ENCODE measurements around the gene ATP1B3.
"Not testable (repeated sequence)": the region's sequence is repeated elsewhere in the genome, so short reads cannot be mapped to it uniquely, and the experiment has no call there.

The ATP1B3 gene

GRCh38 chr3:141876381-141876890 lies at the start of gene ATP1B3:
Gene ATP1B3 (plus strand): TSS chr3:141876643. CDS start chr3:141876802, 159 bp downstream.
- Mint-ChIP-seq H3K27me3 (no peaks in the 10 kb centered on the region), H3K27ac (peak within 1 kb of the TSS; percentile 93), H3K9me3 (ENCODE audit: low read depth) (no peaks in the 10 kb centered on the region), H3K4me1 (ENCODE audit: low read depth) (peaks cover 42% of the 10 kb centered on the region), H3K36me3 (peaks cover 10% of the 10 kb centered on the region), H3K4me3 (peak within 1 kb of the TSS; percentile 95)

DNA sequence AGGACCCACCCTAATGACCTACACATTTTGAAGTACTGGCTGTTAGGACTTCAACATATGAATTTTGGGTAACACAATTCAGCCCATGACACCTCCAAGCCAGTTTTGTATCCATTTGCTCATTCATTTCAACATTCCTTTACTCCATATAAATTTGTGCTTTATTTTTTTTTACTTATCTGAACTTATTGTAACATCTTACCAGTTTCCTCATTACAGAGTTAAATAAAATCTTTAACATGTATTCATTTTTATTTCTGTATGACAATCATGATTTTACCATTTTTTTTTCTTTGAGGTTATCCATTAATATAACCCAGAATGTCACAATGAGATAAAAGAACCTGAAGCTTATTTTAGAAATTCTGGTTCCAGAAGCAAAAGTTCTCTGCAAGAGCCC lies 48.0 kb upstream of the ATP1B3 start:
- Mint-ChIP-seq H3K4me3 (no peak overlapping the region), H3K4me1 (ENCODE audit: low read depth) (no peaks in the 10 kb centered on the region), H3K9me3 (ENCODE audit: low read depth) (no peaks in the 10 kb centered on the region), H3K27me3 (no peaks in the 10 kb centered on the region), H3K27ac (no peak overlapping the region), H3K36me3 (no peaks in the 10 kb centered on the region)

DNA sequence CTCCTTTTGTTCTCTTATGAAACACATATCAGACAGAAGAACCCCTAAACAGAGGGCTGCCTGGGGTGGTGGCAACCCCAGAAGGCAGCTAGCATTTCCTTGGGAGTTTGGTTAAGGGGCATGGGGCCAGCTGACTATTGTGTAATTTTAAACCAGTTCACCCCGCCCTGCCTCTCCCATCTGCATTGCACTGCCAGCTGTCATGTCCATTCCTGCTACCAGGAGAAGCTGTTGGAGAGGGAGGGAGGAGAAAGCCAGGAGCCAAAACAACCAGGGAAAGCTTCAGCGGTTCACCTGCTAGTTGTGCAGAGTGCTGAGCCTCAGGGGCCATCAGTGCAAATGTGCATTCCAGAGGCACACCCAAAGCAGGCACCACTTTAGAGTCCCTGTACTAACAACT lies 47.6 kb upstream of the ATP1B3 start:
- no peaks in the 10 kb centered on the region for H3K36me3 Mint-ChIP-seq
- H3K27me3 Mint-ChIP-seq = no peaks in the 10 kb centered on the region
- no peak overlapping the region for H3K4me3 Mint-ChIP-seq
- no peaks in the 10 kb centered on the region for H3K9me3 Mint-ChIP-seq (ENCODE audit: low read depth)
- H3K4me1 Mint-ChIP-seq (ENCODE audit: low read depth) = no peaks in the 10 kb centered on the region
- H3K27ac Mint-ChIP-seq = no peak overlapping the region

DNA sequence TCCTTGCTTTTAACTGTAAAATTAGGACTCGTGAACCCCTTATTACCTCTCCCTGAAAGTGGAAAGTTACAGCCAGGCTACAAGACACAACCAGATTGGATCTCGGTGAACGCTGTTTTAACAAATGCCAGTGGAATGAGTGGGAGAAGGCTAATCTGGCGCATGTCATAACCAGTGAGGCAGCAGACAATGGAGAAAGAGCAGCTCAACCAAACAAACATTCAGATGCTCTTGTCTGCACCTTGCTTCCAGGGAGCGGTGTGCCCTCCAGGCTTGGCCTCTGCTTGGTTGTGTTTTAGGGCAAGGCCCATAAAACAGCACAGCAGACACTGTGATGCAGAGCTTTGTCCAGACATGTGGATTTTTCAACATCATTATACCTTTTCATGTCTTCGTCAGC lies 45.9 kb upstream of the ATP1B3 start:
- Mint-ChIP-seq H3K36me3 (no peaks in the 10 kb centered on the region), H3K27me3 (no peaks in the 10 kb centered on the region), H3K4me1 (ENCODE audit: low read depth) (no peaks in the 10 kb centered on the region), H3K4me3 (no peak overlapping the region), H3K27ac (no peak overlapping the region), H3K9me3 (ENCODE audit: low read depth) (no peaks in the 10 kb centered on the region)

GRCh38 chr3:141834292-141834691 lies 42.2 kb upstream of the ATP1B3 start:
- no peak overlapping the region for H3K4me3 Mint-ChIP-seq
- H3K4me1 Mint-ChIP-seq (ENCODE audit: low read depth) = no peaks in the 10 kb centered on the region
- no peaks in the 10 kb centered on the region for H3K9me3 Mint-ChIP-seq (ENCODE audit: low read depth)
- no peaks in the 10 kb centered on the region for H3K36me3 Mint-ChIP-seq
- no peaks in the 10 kb centered on the region for H3K27me3 Mint-ChIP-seq
- no peak overlapping the region for H3K27ac Mint-ChIP-seq

DNA sequence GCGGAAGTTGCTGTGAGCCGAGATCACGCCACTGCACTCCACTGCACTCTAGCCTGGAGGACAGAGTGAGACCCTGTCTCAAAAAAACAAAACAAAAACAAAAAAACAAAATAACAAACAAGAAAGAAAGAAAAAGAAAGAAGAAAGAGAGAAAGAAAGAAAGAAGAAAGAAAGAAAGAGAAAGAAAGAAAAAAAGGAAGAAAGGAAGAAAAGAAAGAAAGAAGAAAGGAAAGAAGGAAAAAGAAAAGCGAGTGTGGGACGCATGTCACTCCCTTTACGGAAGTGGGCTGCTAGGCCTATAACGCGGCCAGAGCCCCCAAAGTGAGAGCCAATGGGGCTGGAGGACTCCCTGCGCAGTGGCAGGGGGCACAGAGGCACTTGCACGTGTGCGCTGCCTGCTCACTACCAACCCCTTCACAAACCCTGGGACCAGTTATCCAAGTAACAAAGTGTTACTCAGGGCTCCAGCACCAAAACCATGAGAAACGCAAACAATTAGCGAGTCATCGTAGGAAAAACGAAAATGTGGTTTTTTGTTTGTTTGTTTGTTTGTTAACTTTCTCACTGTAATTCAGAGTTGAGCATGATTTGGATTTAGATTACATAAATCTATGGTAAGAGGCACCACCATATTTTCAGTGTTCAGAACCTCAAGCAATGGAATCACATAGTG lies 40.8 kb upstream of the ATP1B3 start:
- Mint-ChIP-seq H3K27me3 (no peaks in the 10 kb centered on the region), H3K36me3 (no peaks in the 10 kb centered on the region), H3K4me3 (no peak overlapping the region), H3K27ac (no peak overlapping the region), H3K9me3 (ENCODE audit: low read depth) (no peaks in the 10 kb centered on the region), H3K4me1 (ENCODE audit: low read depth) (peaks cover 3% of the 10 kb centered on the region)

- Mint-ChIP-seq H3K27ac (no peak overlapping the region), H3K4me1 (ENCODE audit: low read depth) (peaks cover 12% of the 10 kb centered on the region), H3K9me3 (ENCODE audit: low read depth) (no peaks in the 10 kb centered on the region), H3K36me3 (no peaks in the 10 kb centered on the region), H3K4me3 (no peak overlapping the region), H3K27me3 (no peaks in the 10 kb centered on the region)
Measured at GRCh38 chr3:141839389-141839788, 37.1 kb upstream of the ATP1B3 start.

- peak overlapping the region; percentile 8 for H3K4me3 Mint-ChIP-seq
Measured at GRCh38 chr3:141840737-141841544, 35.5 kb upstream of the ATP1B3 start.

DNA sequence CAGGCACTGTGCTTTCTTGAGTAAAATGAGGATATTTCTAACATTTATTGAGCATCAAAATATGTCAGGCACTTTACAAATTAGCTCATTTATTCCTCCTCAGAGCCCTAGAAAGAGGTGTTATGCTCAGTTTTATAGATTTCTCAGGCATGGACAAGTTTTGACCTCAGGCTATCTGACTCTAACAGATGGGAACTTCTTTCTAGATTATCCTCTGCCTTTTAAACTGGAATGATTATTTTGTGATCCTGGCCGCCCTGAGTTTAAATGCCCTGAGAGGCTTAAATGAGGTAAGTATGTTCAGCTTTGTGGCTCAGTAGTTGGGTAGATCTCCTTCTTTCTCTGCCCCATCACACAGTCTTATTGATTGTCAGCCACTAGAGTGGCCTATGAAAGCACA lies 32.3 kb upstream of the ATP1B3 start:
- no peak overlapping the region for H3K4me3 Mint-ChIP-seq
- no peaks in the 10 kb centered on the region for H3K27me3 Mint-ChIP-seq
- H3K27ac Mint-ChIP-seq = no peak overlapping the region
- peaks cover 12% of the 10 kb centered on the region for H3K4me1 Mint-ChIP-seq (ENCODE audit: low read depth)
- no peaks in the 10 kb centered on the region for H3K36me3 Mint-ChIP-seq
- no peaks in the 10 kb centered on the region for H3K9me3 Mint-ChIP-seq (ENCODE audit: low read depth)

More at GRCh38 chr3:141840737-141841544, 35.5 kb upstream of the ATP1B3 start:
- Mint-ChIP-seq H3K27ac (peak overlapping the region; percentile 71), H3K4me1 (ENCODE audit: low read depth) (peaks cover 12% of the 10 kb centered on the region), H3K36me3 (no peaks in the 10 kb centered on the region), H3K27me3 (no peaks in the 10 kb centered on the region), H3K9me3 (ENCODE audit: low read depth) (no peaks in the 10 kb centered on the region)

DNA sequence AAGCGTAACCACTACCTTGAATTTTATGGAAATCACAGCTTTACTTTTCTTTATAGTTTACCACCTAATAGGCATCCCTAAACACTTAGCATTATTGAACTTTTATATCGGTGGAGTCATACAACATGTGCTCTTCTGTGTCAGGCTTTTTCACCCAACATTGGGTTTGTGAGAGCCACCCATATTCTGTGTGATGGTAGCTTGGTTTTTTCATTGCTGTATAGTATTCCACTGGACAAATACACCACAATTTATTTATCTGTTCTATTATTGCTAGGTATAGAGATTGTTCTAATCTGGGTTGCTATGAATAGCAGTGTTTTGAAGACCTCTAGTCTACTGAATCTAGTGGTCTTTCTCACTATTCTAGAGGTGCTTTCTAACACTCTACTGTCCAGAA lies 31.6 kb upstream of the ATP1B3 start:
- Mint-ChIP-seq H3K27me3 (no peaks in the 10 kb centered on the region), H3K4me3 (no peak overlapping the region), H3K9me3 (ENCODE audit: low read depth) (no peaks in the 10 kb centered on the region), H3K36me3 (no peaks in the 10 kb centered on the region), H3K27ac (no peak overlapping the region), H3K4me1 (ENCODE audit: low read depth) (peaks cover 12% of the 10 kb centered on the region)

GRCh38 chr3:141845407-141846049 lies 30.9 kb upstream of the ATP1B3 start:
- no peaks in the 10 kb centered on the region for H3K27me3 Mint-ChIP-seq
- no peak overlapping the region for H3K4me3 Mint-ChIP-seq
- H3K4me1 Mint-ChIP-seq (ENCODE audit: low read depth) = peaks cover 11% of the 10 kb centered on the region
- H3K36me3 Mint-ChIP-seq = no peaks in the 10 kb centered on the region
- H3K27ac Mint-ChIP-seq = no peak overlapping the region
- H3K9me3 Mint-ChIP-seq (ENCODE audit: low read depth) = no peaks in the 10 kb centered on the region

DNA sequence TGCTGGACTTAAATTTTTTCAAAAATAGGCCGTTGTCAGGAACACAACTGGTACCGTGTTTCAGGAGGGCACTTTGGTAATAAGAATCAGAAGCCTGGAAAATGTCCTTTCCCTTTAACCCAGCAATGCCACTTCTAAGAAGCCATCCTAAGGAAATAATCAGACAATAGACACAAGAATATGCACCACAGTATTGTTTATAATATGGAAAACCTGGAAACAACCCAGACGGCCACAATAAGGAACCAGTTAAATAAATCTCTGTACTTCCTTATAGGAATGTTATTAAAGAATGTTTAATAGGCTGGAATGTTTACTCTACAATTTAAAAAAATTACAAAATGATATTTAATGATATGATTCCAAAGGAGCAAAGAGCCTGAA lies 30.4 kb upstream of the ATP1B3 start:
- Mint-ChIP-seq H3K4me1 (ENCODE audit: low read depth) (peaks cover 6% of the 10 kb centered on the region), H3K9me3 (ENCODE audit: low read depth) (no peaks in the 10 kb centered on the region), H3K27me3 (no peaks in the 10 kb centered on the region), H3K36me3 (no peaks in the 10 kb centered on the region), H3K4me3 (no peak overlapping the region), H3K27ac (no peak overlapping the region)

DNA sequence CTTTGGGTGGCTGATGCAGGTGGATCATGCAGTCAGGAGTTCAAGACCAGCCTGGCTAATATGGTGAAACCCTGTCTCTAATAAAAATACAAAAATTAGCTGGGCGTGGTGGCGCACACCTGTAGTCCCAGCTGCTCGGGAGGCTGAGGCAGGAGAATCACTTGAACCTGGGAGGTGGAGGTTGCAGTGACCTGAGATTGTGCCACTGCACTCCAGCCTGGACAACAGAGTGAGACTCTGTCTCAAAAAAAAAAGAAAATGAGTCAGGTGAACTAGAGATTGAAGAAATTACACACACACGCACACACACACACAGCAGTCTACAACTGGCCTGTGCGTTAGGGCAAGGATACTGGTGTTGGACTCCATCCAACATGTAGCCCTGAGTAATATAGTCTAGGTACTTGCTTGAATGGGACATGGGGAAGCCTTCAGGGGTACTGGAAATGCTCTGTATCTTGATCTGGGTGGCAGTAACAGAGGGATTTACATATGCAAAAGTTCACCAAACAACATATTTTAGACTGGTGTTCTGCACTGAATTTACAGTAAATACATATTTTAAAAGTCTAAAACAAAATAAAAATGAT lies 28.2 kb upstream of the ATP1B3 start:
- not testable (repeated sequence) for H3K4me1 Mint-ChIP-seq (ENCODE audit: low read depth); H3K27ac Mint-ChIP-seq; H3K9me3 Mint-ChIP-seq (ENCODE audit: low read depth); H3K4me3 Mint-ChIP-seq; H3K36me3 Mint-ChIP-seq; H3K27me3 Mint-ChIP-seq

GRCh38 chr3:141849056-141849815 lies 27.2 kb upstream of the ATP1B3 start:
- Mint-ChIP-seq H3K4me3 (no peak overlapping the region), H3K9me3 (ENCODE audit: low read depth) (no peaks in the 10 kb centered on the region), H3K4me1 (ENCODE audit: low read depth) (no peaks in the 10 kb centered on the region)

More at GRCh38 chr3:141849056-141849815, 27.2 kb upstream of the ATP1B3 start:
- Mint-ChIP-seq H3K27me3 (no peaks in the 10 kb centered on the region), H3K27ac (no peak overlapping the region), H3K36me3 (no peaks in the 10 kb centered on the region)
